Keratinocyte (primary cell): Measurements from ENCODE around the gene ADGRL3.

ENCODE experiments used
- EZH2 ChIP-seq: IDR thresholded peaks from one replicate; pipeline ENCODE4 v1.6.1; 2012; ENCODE audit warnings: inconsistent platforms, mild to moderate bottlenecking, low read length, moderate library complexity
- TF ChIP-seq, protein P1 (sequence below), 3 experiments: IDR thresholded peaks in 1 of 3; conservative IDR thresholded peaks in 1 of 3; optimal IDR thresholded peaks in 1 of 3; 2 replicates in 2 of 3; 3 replicates in 1 of 3; pipeline versions ENCODE3 to v1.5.1; 2011; ENCODE audit warnings: low read length in 3 of 3, mild to moderate bottlenecking in 3 of 3, moderate library complexity in 2 of 3, control low read depth in 1 of 3, inconsistent platforms in 1 of 3; ENCODE audit not compliant: insufficient read depth in 2 of 3; ENCODE audit errors: extremely low read depth in 1 of 3

GRCh38 chr4:61877266-61877665 is 677.1 kb downstream of the ADGRL3 start:
- TF ChIP-seq, protein P1, sequence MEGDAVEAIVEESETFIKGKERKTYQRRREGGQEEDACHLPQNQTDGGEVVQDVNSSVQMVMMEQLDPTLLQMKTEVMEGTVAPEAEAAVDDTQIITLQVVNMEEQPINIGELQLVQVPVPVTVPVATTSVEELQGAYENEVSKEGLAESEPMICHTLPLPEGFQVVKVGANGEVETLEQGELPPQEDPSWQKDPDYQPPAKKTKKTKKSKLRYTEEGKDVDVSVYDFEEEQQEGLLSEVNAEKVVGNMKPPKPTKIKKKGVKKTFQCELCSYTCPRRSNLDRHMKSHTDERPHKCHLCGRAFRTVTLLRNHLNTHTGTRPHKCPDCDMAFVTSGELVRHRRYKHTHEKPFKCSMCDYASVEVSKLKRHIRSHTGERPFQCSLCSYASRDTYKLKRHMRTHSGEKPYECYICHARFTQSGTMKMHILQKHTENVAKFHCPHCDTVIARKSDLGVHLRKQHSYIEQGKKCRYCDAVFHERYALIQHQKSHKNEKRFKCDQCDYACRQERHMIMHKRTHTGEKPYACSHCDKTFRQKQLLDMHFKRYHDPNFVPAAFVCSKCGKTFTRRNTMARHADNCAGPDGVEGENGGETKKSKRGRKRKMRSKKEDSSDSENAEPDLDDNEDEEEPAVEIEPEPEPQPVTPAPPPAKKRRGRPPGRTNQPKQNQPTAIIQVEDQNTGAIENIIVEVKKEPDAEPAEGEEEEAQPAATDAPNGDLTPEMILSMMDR (optimal IDR thresholded peaks at IDR 0.05 in 1 of 3, IDR thresholded peaks at IDR 0.05 in 1 of 3, conservative IDR thresholded peaks at IDR 0.05 in 1 of 3; ENCODE audit: extremely low read depth in 1 of 3, insufficient read depth in 2 of 3, low read length in 3 of 3) = no peak
- TF ChIP-seq EZH2 = no peak
